ENCODE results near the gene USP5. TPM values are rescaled to one million over a fixed set of nuclear protein-coding genes. Genes with fewer than 3 reads are reported as not detected.

USP5 gene
- polyA plus RNA-seq, 3 donors, result 28.0 to 32.4 (median 29.9) TPM

GRCh38 chr12:6834254-6834653 lies 17.7 kb upstream of the USP5 start:
- WGBS (ENCODE audit: insufficient coverage), result 100% methylated on average over 1 of the region's 1 CpG
- Histone ChIP-seq H2AFZ (ENCODE audit: insufficient read depth, low read depth, low read length, poor library complexity, severe bottlenecking) (no peak overlapping the region), H4K20me1 (ENCODE audit: insufficient read depth, low read length) (no peaks in the 10 kb centered on the region), H3K27ac (ENCODE audit: low read depth in 1 of 2, low read length in 2 of 2) (no peak overlapping the region), H3K4me3 (replicated peaks in 1 of 3; ENCODE audit: low read depth in 2 of 3, low read length in 3 of 3) (no peak overlapping the region), H3K9me3 (replicated peaks in 1 of 2; ENCODE audit: control insufficient read depth in 1 of 2, insufficient read depth in 1 of 2, low read length in 2 of 2) (peaks cover 0 to 4% of the 10 kb centered on the region in 2 donors), H3K4me1 (ENCODE audit: control insufficient read depth in 1 of 2, insufficient read depth in 2 of 2, low read length in 2 of 2) (peaks cover 5 to 8% of the 10 kb centered on the region in 2 donors), H3K79me2 (ENCODE audit: insufficient read depth, low read length) (no peaks in the 10 kb centered on the region), H3K9ac (ENCODE audit: insufficient read depth, low read length, poor library complexity, severe bottlenecking) (no peak overlapping the region), H3K27me3 (ENCODE audit: control insufficient read depth in 2 of 2, insufficient read depth in 2 of 2, low read length in 2 of 2) (peaks cover 6 to 19% of the 10 kb centered on the region in 2 donors), H3K4me2 (replicated peaks; ENCODE audit: extremely low read depth, low read length, poor library complexity, severe bottlenecking) (no peak overlapping the region), H3K36me3 (replicated peaks in 1 of 2; ENCODE audit: control insufficient read depth in 1 of 2, insufficient read depth in 2 of 2, low read length in 2 of 2) (no peaks in the 10 kb centered on the region)
- H3K27ac Mint-ChIP-seq, result no peak overlapping the region
- no peak for DNase-seq
- no peaks in the 10 kb centered on the region for H3K36me3 Mint-ChIP-seq
- peaks cover 0 to 2% (median 0%) of the 10 kb centered on the region in 7 donors for H3K9me3 Mint-ChIP-seq
- H3K4me3 Mint-ChIP-seq, result no peak overlapping the region
- peaks cover 23 to 26% (median 25%) of the 10 kb centered on the region in 3 donors for H3K27me3 Mint-ChIP-seq (ENCODE audit: low read depth in 3 of 3)
- no peak for TF ChIP-seq CTCF (IDR thresholded peaks at IDR 0.05)
- intact Hi-C loops (cut with micrococcal nuclease), result no loop called here
- H3K4me1 Mint-ChIP-seq, result peaks cover 4% of the 10 kb centered on the region

- H3K27ac ChIP-seq (ENCODE audit: low read depth in 1 of 2, low read length in 2 of 2), result no peak overlapping the region
- no peaks in the 10 kb centered on the region for H3K9me3 ChIP-seq (replicated peaks in 1 of 2; ENCODE audit: control insufficient read depth in 1 of 2, insufficient read depth in 1 of 2, low read length in 2 of 2)
- Mint-ChIP-seq H3K9me3 (no peaks in the 10 kb centered on the region), H3K4me1 (no peaks in the 10 kb centered on the region), H3K27ac (no peak overlapping the region), H3K4me3 (no peak overlapping the region), H3K36me3 (no peaks in the 10 kb centered on the region), H3K27me3 (ENCODE audit: low read depth in 3 of 3) (peaks cover 17 to 19% (median 18%) of the 10 kb centered on the region in 3 donors)
- H3K4me1 ChIP-seq (ENCODE audit: control insufficient read depth in 1 of 2, insufficient read depth in 2 of 2, low read length in 2 of 2), result peaks cover 3 to 4% of the 10 kb centered on the region in 2 donors
- no peaks in the 10 kb centered on the region for H3K79me2 ChIP-seq (ENCODE audit: insufficient read depth, low read length)
- no peak for TF ChIP-seq CTCF (IDR thresholded peaks at IDR 0.05)
- no peaks in the 10 kb centered on the region for H3K36me3 ChIP-seq (replicated peaks in 1 of 2; ENCODE audit: control insufficient read depth in 1 of 2, insufficient read depth in 2 of 2, low read length in 2 of 2)
- no peak overlapping the region for H3K4me3 ChIP-seq (replicated peaks in 1 of 3; ENCODE audit: low read depth in 2 of 3, low read length in 3 of 3)
- no peak for DNase-seq
- no peaks in the 10 kb centered on the region for H4K20me1 ChIP-seq (ENCODE audit: insufficient read depth, low read length)
- H3K9ac ChIP-seq (ENCODE audit: insufficient read depth, low read length, poor library complexity, severe bottlenecking), result no peak overlapping the region
- H2AFZ ChIP-seq (ENCODE audit: insufficient read depth, low read depth, low read length, poor library complexity, severe bottlenecking), result no peak overlapping the region
- intact Hi-C loops (cut with micrococcal nuclease), result no loop called here
- peaks cover under 1 to 13% of the 10 kb centered on the region in 2 donors for H3K27me3 ChIP-seq (ENCODE audit: control insufficient read depth in 2 of 2, insufficient read depth in 2 of 2, low read length in 2 of 2)
- H3K4me2 ChIP-seq (replicated peaks; ENCODE audit: extremely low read depth, low read length, poor library complexity, severe bottlenecking), result no peak overlapping the region
- WGBS (ENCODE audit: insufficient coverage), result 86% methylated on average over 2 of the region's 5 CpGs
Observed at GRCh38 chr12:6834873-6835272, 17.1 kb upstream of the USP5 start.

Measured in CD14-positive monocyte (primary cell).